K562 (cell line): ENCODE data around the gene GALNT7. TPM values are rescaled to one million over a fixed set of nuclear protein-coding genes. Genes with fewer than 3 reads are reported as not detected.

Source experiments
- ARHGAP35 ChIP-seq: fragments of 450-650 bp; IDR thresholded peaks from 2 replicates; pipeline ENCODE4 v1.6.1; 2018; ENCODE audit not compliant: partially characterized antibody
- CHD4 ChIP-seq: fragments of 200-600 bp; sonication (generic); IDR thresholded peaks from 3 replicates; pipeline ENCODE4 v1.6.1; 2012; ENCODE audit warnings: low read depth, mild to moderate bottlenecking, mixed read lengths, low read length, inconsistent platforms; ENCODE audit not compliant: insufficient read depth, insufficient replicate concordance, poor library complexity, severe bottlenecking
- HDAC1 ChIP-seq, 2 experiments: fragments of 450-650 bp; IDR thresholded peaks; 2 replicates each; pipeline ENCODE4 v1.6.1; 2016 to 2017; ENCODE audit warnings: inconsistent platforms in 1 of 2, mild to moderate bottlenecking in 1 of 2, moderate library complexity in 1 of 2
- HIVEP1 ChIP-seq: fragments of 250-450 bp; sonication (Bioruptor Pico); IDR thresholded peaks from 2 replicates; pipeline ENCODE4 v1.4.0; 2020; ENCODE audit warnings: mild to moderate bottlenecking
- HMGXB4 ChIP-seq: sonication (generic); formaldehyde crosslinking; IDR thresholded peaks from 2 replicates; pipeline ENCODE4 v1.8.1; 2023; ENCODE audit warnings: mild to moderate bottlenecking, missing genetic modification reagents
- KLF1 ChIP-seq: fragments of 450-650 bp; IDR thresholded peaks from 2 replicates; pipeline ENCODE4 v1.6.1; 2016; ENCODE audit warnings: missing genetic modification characterization, missing compliant biosample characterization
- RBM34 ChIP-seq: fragments of 200-400 bp; formaldehyde crosslinking; IDR thresholded peaks from 2 replicates; pipeline ENCODE4 v1.6.1; 2018; ENCODE audit warnings: low read length, borderline replicate concordance; ENCODE audit not compliant: insufficient read depth
- SNIP1 ChIP-seq: fragments of 450-650 bp; IDR thresholded peaks from 2 replicates; pipeline ENCODE4 v1.7.1; 2017; ENCODE audit warnings: low read depth, mild to moderate bottlenecking
- TOE1 ChIP-seq, 2 experiments: fragments of 450-650 bp in 1 of 2; sonication (generic) in 1 of 2; formaldehyde crosslinking in 1 of 2; IDR thresholded peaks; 2 replicates each; pipeline versions ENCODE4 v1.7.1 to v1.8.0; 2016 to 2022; ENCODE audit warnings: borderline replicate concordance in 2 of 2, mild to moderate bottlenecking in 2 of 2, antibody characterized with exemption in 1 of 2, inconsistent platforms in 1 of 2, low read depth in 1 of 2, missing genetic modification reagents in 1 of 2, moderate library complexity in 1 of 2
- YY1 ChIP-seq, 3 experiments: IDR thresholded peaks; 2 replicates each; pipeline ENCODE4 v1.6.1; 2011; ENCODE audit warnings: low read length in 2 of 3, mild to moderate bottlenecking in 2 of 3, moderate library complexity in 2 of 3, borderline replicate concordance in 1 of 3, control low read depth in 1 of 3, low read depth in 1 of 3; ENCODE audit not compliant: insufficient read depth in 3 of 3, insufficient replicate concordance in 2 of 3, control insufficient read depth in 1 of 3, insufficient read length in 1 of 3; ENCODE audit errors: extremely low read depth in 1 of 3
- ZNF175 ChIP-seq: fragments of 200-800 bp; sonication (Bioruptor generic); IDR thresholded peaks from 2 replicates; pipeline ENCODE4 v1.6.1; 2016; ENCODE audit warnings: low read depth, mild to moderate bottlenecking, missing genetic modification characterization, missing compliant biosample characterization
- ZNF592 ChIP-seq: fragments of 450-650 bp; IDR thresholded peaks from 2 replicates; pipeline ENCODE4 v1.6.1; 2017; ENCODE audit warnings: antibody characterized with exemption, mild to moderate bottlenecking
- polyA plus RNA-seq, 8 experiments: library from polyadenylated mRNA; depleted of rRNA in 4 of 8; stranded (reverse) in 5 of 8; unstranded in 3 of 8; fragments of >200 nt; fragmentation: Nextera tagmentation in 2 of 8; fragmentation: Illumina TruSeq in 1 of 8; extraction: Ambion mirVana in 2 of 8; extraction: Trizol in 1 of 8; gene quantifications; 2 replicates each; pipeline versions ENCODE4 v1.2.1 to v1.2.3, GENCODE V29; 2011 to 2014; ENCODE audit warnings: inconsistent platforms in 1 of 8, missing spikeins in 1 of 8
- total RNA-seq, 7 experiments: library from RNA; depleted of rRNA in 6 of 7; stranded (reverse); fragments of >200 nt in 6 of 7; fragmentation: Illumina TruSeq in 2 of 7; extraction: Trizol in 2 of 7; gene quantifications; 2 replicates each; pipeline versions ENCODE4 v1.2.1 to v1.2.3, GENCODE V29; 2011 to 2021; ENCODE audit warnings: low replicate concordance in 1 of 7

The GALNT7 gene
- total and polyA plus RNA-seq, 9 of the 15 experiments (the other 6 are each of a cell fraction or from before 2014, with no cell fraction given): 16.7 to 38.7 (median 31.1) TPM

- TF ChIP-seq TOE1 (IDR thresholded peaks at IDR 0.05; ENCODE audit: borderline replicate concordance) (peak; percentile 84; the same call in 1 of the 2 replicates), TOE1 (CRISPR knock-in tag; IDR thresholded peaks at IDR 0.05; ENCODE audit: borderline replicate concordance, low read depth) (no peak), KLF1 (tag) (no peak), ZNF175 (CRISPR knock-in tag) (no peak), HIVEP1 (CRISPR knock-in tag) (no peak), ARHGAP35 (no peak), YY1 (IDR thresholded peaks at IDR 0.05; ENCODE audit: borderline replicate concordance in 1 of 3, control insufficient read depth in 1 of 3, extremely low read depth in 1 of 3, insufficient read depth in 3 of 3, insufficient read length in 1 of 3, insufficient replicate concordance in 2 of 3, low read depth in 1 of 3, low read length in 2 of 3) (peak in 2 of 3 experiments; percentile 7 to 68), RBM34 (no peak), HMGXB4 (CRISPR knock-in tag) (0 out of 2 replicates have a peak, but pooled peaks have one; percentile 31), HDAC1 (IDR thresholded peaks at IDR 0.05) (peak in 1 of 2 experiments; percentile 76; a peak in 1 of 4 replicates), SNIP1 (peak; percentile 43; the same call in 1 of the 2 replicates), CHD4 (no peak), ZNF592 (no peak)
Measured at GRCh38 chr4:173334085-173334890, 165.7 kb downstream of the GALNT7 start, which contains the start of gene HMGB2 (continued).
